Limb (tissue), 2 donors: ENCODE measurements around the gene HSFX4.
"Not testable (repeated sequence)": the region's sequence is repeated elsewhere in the genome, so short reads cannot be mapped to it uniquely, and the experiment has no call there.

ENCODE experiments used
- DNase-seq, 2 donors: peaks; one replicate each; pipeline ENCODE4 v3.0.0-alpha.2; 2016; ENCODE audit errors: extremely low spot score in 2 of 2

HSFX4 gene

DNA sequence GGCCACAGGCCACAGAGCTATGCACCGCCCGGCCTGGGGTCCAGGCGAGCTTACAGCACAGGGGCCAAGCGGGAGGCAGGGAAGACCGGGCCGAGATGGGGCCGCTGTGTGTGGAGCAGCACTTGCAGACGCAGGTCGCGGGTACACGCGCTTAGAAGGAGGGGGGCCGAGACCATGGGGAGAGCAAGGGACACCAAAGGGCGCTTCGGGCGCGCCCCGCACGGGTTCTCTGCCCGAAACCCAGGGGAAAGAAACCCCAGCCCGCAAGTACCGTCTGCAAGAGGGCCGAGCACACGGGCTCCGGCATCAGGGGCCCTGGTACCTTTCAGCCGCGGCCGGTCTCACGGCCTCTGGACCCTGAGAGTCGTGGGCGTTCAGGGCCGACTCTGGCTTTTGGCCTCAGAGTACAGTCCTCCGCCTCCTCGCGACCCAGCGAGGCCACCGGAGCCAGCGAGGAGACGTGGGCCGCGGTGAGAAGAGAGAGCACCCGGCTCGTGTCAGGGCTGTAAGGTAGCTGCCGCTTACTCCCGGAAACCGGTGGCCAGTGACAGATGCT lies 8.6 kb downstream of the HSFX4 start:
- DNase-seq = peak in 1 of 2 donors; percentile 45

DNA sequence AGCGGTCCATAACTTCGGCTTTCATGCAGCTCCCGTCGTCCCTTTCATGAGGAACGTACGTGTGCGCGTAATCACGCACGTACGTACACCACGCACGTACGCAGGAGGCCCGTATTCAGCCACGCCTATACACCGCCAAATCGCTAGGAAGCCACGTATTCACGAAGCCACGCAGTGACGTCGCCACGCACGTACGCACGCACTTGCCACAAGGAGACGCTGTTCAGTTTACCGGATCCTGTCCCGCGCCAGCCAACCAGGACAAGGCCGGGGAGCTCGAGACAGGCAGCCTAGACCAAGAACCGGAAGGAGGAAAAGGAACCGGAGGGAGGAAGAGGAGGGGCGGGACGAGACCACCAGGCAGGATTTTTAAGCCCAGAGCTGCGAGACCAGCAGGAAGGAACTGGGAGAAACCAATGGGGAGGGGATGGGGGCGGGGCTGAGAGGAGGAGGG lies 9.1 kb downstream of the HSFX4 start, which contains the start of gene EOLA2:
Gene EOLA2, minus strand, starts transcription at position 65 of the 454 bp plus-strand sequence. CDS start 4,617 bp downstream, outside the sequence.
- DNase-seq = peak; percentile 93

DNA sequence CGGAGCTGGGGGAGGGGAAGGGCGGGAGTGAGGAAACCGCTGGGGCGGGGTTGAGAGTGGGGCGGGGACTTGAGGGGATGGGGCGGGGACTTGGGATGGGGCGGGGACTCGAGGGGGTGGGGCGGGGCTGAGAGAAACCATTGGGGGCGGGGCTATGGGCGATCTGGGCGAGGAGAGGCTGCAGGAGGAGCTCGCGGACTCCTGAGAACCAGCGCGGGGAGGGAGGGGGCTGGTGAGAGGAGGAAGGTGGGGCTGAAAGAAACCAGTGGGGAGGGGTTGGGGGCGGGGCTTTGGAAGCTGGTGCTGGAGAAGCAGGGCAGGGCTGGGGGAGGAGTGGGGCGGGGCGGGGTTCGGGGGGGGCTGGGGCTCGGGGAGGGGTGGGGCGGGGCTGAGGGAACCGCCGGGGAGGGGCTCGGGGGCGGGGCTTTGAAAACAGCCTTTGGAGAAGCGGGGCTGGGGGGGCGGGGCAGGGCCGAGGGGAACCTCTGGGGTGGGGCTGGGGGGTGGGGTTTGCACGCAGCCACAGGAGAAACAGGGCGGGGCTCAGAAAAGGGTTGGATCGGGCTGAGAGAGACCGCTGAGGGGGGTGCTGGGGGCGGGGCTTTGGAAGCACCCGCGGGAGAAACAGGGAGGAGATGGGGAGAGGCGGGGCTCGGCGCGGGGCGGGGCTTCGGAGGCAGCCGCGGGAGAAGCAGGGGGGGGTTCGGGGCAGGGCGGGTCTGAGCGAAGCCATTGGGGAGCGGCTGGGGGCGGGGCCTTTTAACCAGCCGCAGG lies 9.7 kb downstream of the HSFX4 start:
- DNase-seq = peak; percentile 85 to 95

DNA sequence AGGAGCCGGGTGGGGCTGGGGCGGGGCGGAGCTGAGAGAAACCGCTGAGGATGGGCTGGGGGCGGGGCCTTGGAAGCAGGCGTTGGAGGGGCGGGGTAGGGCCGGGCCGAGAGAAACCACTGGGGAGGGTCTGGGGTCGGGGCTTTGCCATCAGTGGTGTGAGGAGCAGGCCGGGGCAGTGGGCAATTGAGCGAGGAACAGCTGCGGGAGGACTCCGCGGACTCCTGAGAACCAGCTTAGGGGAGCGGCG lies 10.2 kb downstream of the HSFX4 start:
- DNase-seq = no peak

- peak; percentile 92 to 94 for DNase-seq
Measured at GRCh38 chrX:149939905-149940673, 10.7 kb downstream of the HSFX4 start.

GRCh38 chrX:149940674-149941024 lies 11.3 kb downstream of the HSFX4 start:
- DNase-seq = not testable (repeated sequence)

DNA sequence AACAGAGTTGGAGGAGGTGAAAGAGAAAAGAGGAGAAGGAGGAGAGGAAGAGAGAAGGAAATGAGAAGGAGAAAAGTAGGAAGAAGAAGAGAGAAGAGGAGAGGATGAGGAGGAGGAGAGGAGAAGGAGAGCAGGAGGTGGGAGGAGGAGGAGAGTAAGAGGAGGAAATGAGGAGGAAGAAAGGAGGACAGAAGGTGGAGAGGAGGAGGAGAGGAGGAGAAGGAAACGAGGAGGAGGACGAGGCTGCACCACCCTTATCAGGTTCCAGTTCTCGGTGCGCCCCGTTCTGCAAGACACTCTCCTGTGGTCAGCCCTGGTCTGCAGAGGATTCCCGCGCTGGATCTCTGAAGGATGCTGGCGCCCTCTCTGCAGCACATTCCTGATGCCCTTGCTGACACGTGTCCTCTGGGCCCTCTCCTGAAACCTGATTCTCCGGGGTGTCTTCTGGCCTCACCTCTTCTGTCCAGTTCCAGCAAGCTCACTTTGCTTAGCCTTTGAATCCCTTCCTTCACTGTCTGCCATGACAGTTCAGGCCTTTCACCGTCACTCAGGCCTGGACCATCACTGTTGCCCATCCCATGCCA lies 15.8 kb downstream of the HSFX4 start:
- not testable (repeated sequence) for DNase-seq

GRCh38 chrX:149945820-149946219 lies 16.4 kb downstream of the HSFX4 start:
- not testable (repeated sequence) for DNase-seq

- not testable (repeated sequence) for DNase-seq
Measured at GRCh38 chrX:149946932-149947331, 17.6 kb downstream of the HSFX4 start.

- no peak for DNase-seq
Measured at GRCh38 chrX:149948016-149948415, 18.6 kb downstream of the HSFX4 start.

- DNase-seq = no peak
Measured at GRCh38 chrX:149949743-149950436, 20.5 kb downstream of the HSFX4 start.

GRCh38 chrX:149950681-149951080 lies 21.3 kb downstream of the HSFX4 start:
- DNase-seq = peak in 1 of 2 donors; percentile 6

DNA sequence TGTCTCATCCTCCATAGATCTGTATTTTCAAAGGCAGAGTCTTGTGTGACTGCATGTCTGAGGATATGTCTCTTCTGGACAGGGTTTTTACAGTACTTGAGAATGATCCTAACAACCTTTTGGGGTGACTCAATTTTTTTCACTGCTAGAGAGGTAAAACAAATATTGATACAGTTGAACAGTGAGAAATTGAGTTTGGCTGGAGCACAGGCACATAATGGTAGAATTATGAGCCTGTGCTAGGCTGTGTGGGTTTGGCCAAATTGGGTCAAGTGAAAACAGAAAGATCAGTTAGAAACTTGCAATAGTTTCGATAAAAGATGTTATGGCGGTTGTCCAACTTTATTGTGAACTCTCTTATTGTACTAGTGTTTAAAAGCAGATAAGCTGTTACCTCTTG lies 32.2 kb downstream of the HSFX4 start:
- no peak for DNase-seq

GRCh38 chrX:149962010-149962409 lies 32.6 kb downstream of the HSFX4 start:
- no peak for DNase-seq

DNA sequence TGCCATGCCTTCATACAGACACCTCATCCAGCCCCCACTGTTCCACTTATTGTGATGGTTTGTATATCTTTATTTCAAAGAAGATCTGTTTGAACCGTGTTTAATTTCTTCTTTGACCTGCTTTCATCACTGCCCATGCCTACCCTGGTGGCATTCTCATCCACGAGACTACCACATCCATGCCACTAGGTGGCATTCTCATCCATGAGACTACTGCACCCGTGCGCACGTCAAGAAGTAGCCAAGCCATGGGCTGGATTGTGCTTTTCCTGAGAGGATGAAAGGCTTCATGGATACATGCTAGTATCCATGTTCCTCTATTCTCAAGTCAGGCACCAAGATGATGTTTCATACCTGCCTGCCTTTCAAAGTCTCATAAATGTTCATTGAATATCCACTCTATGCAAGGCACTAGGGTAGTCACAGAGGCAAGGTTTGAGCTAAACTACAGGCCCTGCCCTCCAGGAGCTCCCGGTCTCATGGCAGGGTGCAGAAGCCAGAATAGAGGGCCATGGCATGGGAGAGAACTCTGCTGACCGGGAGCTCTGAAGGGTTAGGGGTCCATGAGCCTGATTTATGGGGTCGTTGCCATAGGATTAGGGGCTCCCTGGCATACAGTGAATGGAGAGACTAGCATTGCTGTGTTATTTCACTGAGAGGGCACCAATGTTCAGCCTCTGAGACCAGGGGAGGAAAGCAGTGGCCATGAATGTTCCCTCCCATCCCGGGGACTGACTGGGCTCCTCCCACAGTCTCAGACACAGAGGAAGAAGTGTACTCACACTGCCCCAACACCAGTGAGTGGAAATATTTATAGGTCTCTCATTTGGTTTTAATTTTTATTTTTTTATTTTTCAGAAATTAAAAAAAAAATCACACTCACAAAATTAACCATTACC lies 33.7 kb downstream of the HSFX4 start:
- DNase-seq = peak; percentile 44 to 54

- DNase-seq = no peak
Measured at GRCh38 chrX:149979126-149979644, 49.8 kb downstream of the HSFX4 start.
